ENCODE results near the gene CPSF4L.

DNA sequence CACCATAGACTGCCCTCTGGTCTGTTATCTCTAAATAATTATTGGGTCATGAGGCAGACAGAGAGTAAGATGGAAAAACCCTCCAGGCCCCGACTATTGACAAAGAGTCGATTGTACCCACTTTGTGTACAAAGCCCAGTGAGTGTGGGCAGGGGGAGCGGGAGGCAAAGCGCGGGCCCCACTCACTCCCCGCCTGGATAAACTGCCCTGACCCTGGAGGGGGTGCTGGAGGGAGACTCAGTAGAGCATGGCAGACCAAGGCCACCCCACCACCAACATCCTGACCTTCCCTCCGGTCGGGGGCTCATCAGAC is 11.2 kb upstream of the CPSF4L start:
- TF ChIP-seq, protein P1, sequence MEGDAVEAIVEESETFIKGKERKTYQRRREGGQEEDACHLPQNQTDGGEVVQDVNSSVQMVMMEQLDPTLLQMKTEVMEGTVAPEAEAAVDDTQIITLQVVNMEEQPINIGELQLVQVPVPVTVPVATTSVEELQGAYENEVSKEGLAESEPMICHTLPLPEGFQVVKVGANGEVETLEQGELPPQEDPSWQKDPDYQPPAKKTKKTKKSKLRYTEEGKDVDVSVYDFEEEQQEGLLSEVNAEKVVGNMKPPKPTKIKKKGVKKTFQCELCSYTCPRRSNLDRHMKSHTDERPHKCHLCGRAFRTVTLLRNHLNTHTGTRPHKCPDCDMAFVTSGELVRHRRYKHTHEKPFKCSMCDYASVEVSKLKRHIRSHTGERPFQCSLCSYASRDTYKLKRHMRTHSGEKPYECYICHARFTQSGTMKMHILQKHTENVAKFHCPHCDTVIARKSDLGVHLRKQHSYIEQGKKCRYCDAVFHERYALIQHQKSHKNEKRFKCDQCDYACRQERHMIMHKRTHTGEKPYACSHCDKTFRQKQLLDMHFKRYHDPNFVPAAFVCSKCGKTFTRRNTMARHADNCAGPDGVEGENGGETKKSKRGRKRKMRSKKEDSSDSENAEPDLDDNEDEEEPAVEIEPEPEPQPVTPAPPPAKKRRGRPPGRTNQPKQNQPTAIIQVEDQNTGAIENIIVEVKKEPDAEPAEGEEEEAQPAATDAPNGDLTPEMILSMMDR (IDR thresholded peaks at IDR 0.05; ENCODE audit: low read depth, low read length) = no peak
- TF ChIP-seq, protein P2, sequence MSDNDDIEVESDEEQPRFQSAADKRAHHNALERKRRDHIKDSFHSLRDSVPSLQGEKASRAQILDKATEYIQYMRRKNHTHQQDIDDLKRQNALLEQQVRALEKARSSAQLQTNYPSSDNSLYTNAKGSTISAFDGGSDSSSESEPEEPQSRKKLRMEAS (IDR thresholded peaks at IDR 0.05; ENCODE audit: low read depth, low read length) = no peak

All from NB4 (cell line).